K562 (cell line): ENCODE measurements around the gene SHANK3. TPM values are rescaled to one million over a fixed set of nuclear protein-coding genes. Genes with fewer than 3 reads are reported as not detected.
A peak's percentile ranks its signal among the peaks of the same experiment; 100 is the strongest.

Experiments
- ATF4 ChIP-seq: fragments of 450-650 bp; formaldehyde crosslinking; IDR thresholded peaks from 2 replicates; pipeline ENCODE4 v1.4.0; 2022; ENCODE audit warnings: mild to moderate bottlenecking, moderate library complexity
- IFI16 ChIP-seq: fragments of 250-450 bp; sonication (Bioruptor Pico); IDR thresholded peaks from 2 replicates; pipeline ENCODE4 v2.1.2; 2022; ENCODE audit warnings: mild to moderate bottlenecking, inconsistent platforms
- JUN ChIP-seq, 2 experiments: sonication (generic) in 1 of 2; formaldehyde crosslinking in 1 of 2; IDR thresholded peaks; 2 replicates each; pipeline versions ENCODE4 v1.6.1 to v1.8.0; 2012 to 2022; ENCODE audit warnings: borderline replicate concordance in 2 of 2, mild to moderate bottlenecking in 2 of 2, improper control_type of control experiment in 1 of 2, low read depth in 1 of 2, low read length in 1 of 2, missing genetic modification reagents in 1 of 2
- L3MBTL2 ChIP-seq: fragments of 450-650 bp; IDR thresholded peaks from 2 replicates; pipeline ENCODE4 v1.6.1; 2016; ENCODE audit warnings: mild to moderate bottlenecking, moderate library complexity
- MAFG ChIP-seq: fragments of 450-650 bp; conservative IDR thresholded peaks from 2 replicates; pipeline ENCODE4 v1.6.1; 2016; ENCODE audit warnings: missing genetic modification characterization, missing compliant biosample characterization
- NR2C2 ChIP-seq, 2 experiments: fragments of 200-800 bp in 1 of 2; sonication (Bioruptor generic) in 1 of 2; sonication (generic) in 1 of 2; formaldehyde crosslinking in 1 of 2; IDR thresholded peaks; 2 replicates each; pipeline versions ENCODE4 v1.6.1 to v1.8.0; 2016 to 2022; ENCODE audit warnings: mild to moderate bottlenecking in 1 of 2, missing compliant biosample characterization in 1 of 2, missing genetic modification characterization in 1 of 2, missing genetic modification reagents in 1 of 2
- PHF8 ChIP-seq: fragments of 200-600 bp; sonication (generic); IDR thresholded peaks from 2 replicates; pipeline ENCODE4 v1.6.1; 2012; ENCODE audit warnings: mixed run types, mild to moderate bottlenecking, inconsistent platforms, low read length, moderate library complexity, borderline replicate concordance
- POLR2G ChIP-seq: fragments of 200-400 bp; formaldehyde crosslinking; IDR thresholded peaks from 2 replicates; pipeline ENCODE4 v1.6.1; 2017; ENCODE audit warnings: low read depth, mild to moderate bottlenecking, antibody characterized with exemption, low read length, moderate library complexity
- SAP30 ChIP-seq: fragments of 200-600 bp; sonication (generic); IDR thresholded peaks from 2 replicates; pipeline ENCODE4 v1.6.1; 2012; ENCODE audit warnings: borderline replicate concordance, low read depth, mild to moderate bottlenecking, moderate library complexity, low read length, control low read depth, inconsistent platforms; ENCODE audit not compliant: insufficient read depth, poor library complexity, severe bottlenecking
- SIX5 ChIP-seq, 2 experiments: IDR thresholded peaks; 2 replicates each; pipeline ENCODE4 v1.6.1; 2011; ENCODE audit warnings: low read length in 2 of 2, borderline replicate concordance in 1 of 2, low read depth in 1 of 2, mild to moderate bottlenecking in 1 of 2, moderate library complexity in 1 of 2; ENCODE audit not compliant: insufficient read depth in 1 of 2
- TAF1 ChIP-seq: IDR thresholded peaks from 2 replicates; pipeline ENCODE4 v1.6.1; 2011; ENCODE audit warnings: mild to moderate bottlenecking, low read length, moderate library complexity; ENCODE audit not compliant: insufficient read depth, control insufficient read depth, severe bottlenecking; ENCODE audit errors: extremely low read depth
- ZNF395 ChIP-seq: fragments of 200-800 bp; sonication (Bioruptor generic); IDR thresholded peaks from 2 replicates; pipeline ENCODE4 v1.6.1; 2017; ENCODE audit warnings: missing genetic modification characterization, missing compliant biosample characterization
- ZNF449 ChIP-seq: fragments of 250-450 bp; sonication (Bioruptor Pico); IDR thresholded peaks from 2 replicates; pipeline ENCODE4 v1.8.0; 2022; ENCODE audit warnings: moderate library complexity, mild to moderate bottlenecking, inconsistent platforms
- ZNF609 ChIP-seq: sonication (generic); formaldehyde crosslinking; IDR thresholded peaks from 2 replicates; pipeline ENCODE4 v1.8.1; 2023; ENCODE audit warnings: missing genetic modification reagents, mild to moderate bottlenecking, borderline replicate concordance
- ZNF780A ChIP-seq: fragments of 250-450 bp; sonication (Bioruptor Pico); IDR thresholded peaks from 2 replicates; pipeline ENCODE4 v1.5.0; 2021; ENCODE audit warnings: mild to moderate bottlenecking
- polyA plus RNA-seq, 8 experiments: library from polyadenylated mRNA; depleted of rRNA in 4 of 8; stranded (reverse) in 5 of 8; unstranded in 3 of 8; fragments of >200 nt; fragmentation: Nextera tagmentation in 2 of 8; fragmentation: Illumina TruSeq in 1 of 8; extraction: Ambion mirVana in 2 of 8; extraction: Trizol in 1 of 8; gene quantifications; 2 replicates each; pipeline versions ENCODE4 v1.2.1 to v1.2.3, GENCODE V29; 2011 to 2014; ENCODE audit warnings: inconsistent platforms in 1 of 8, missing spikeins in 1 of 8
- total RNA-seq, 7 experiments: library from RNA; depleted of rRNA in 6 of 7; stranded (reverse); fragments of >200 nt in 6 of 7; fragmentation: Illumina TruSeq in 2 of 7; extraction: Trizol in 2 of 7; gene quantifications; 2 replicates each; pipeline versions ENCODE4 v1.2.1 to v1.2.3, GENCODE V29; 2011 to 2021; ENCODE audit warnings: low replicate concordance in 1 of 7

SHANK3 gene
- total and polyA plus RNA-seq, 9 of the 15 experiments (the other 6 are each of a cell fraction or from before 2014, with no cell fraction given), result 0.01 to 0.07 (median 0.03) TPM; not detected in 6

- TF ChIP-seq IFI16 (CRISPR knock-in tag), result no peak
- peak; percentile 80 for TF ChIP-seq POLR2G
- TF ChIP-seq ATF4 (CRISPR knock-in tag), result no peak
- TF ChIP-seq ZNF609 (CRISPR knock-in tag), result no peak
- no peak for TF ChIP-seq SIX5 (IDR thresholded peaks at IDR 0.05; ENCODE audit: borderline replicate concordance in 1 of 2, insufficient read depth in 1 of 2, low read depth in 1 of 2, low read length in 2 of 2)
- peak; percentile 70 for TF ChIP-seq L3MBTL2
- peak; percentile 50 for TF ChIP-seq SAP30
- no peak for TF ChIP-seq JUN (IDR thresholded peaks at IDR 0.05; ENCODE audit: borderline replicate concordance, low read depth, low read length)
- TF ChIP-seq JUN (CRISPR knock-in tag; IDR thresholded peaks at IDR 0.05; ENCODE audit: borderline replicate concordance), result no peak
- no peak for TF ChIP-seq ZNF395
- peak; percentile 71; the same call in 1 of the 2 replicates for TF ChIP-seq PHF8
- no peak for TF ChIP-seq MAFG (tag)
- no peak for TF ChIP-seq ZNF449
- no peak for TF ChIP-seq ZNF780A (CRISPR knock-in tag)
- TF ChIP-seq TAF1, result peak; percentile 41
- peak; percentile 84 for TF ChIP-seq NR2C2 (CRISPR knock-in tag; IDR thresholded peaks at IDR 0.05)
- peak; percentile 98 for TF ChIP-seq NR2C2 (tag; IDR thresholded peaks at IDR 0.05)
Measured at GRCh38 chr22:50627642-50628542, 44.7 kb upstream of the SHANK3 start, which contains the start of gene ARSA (continued).
